Right lobe of liver (tissue), 6 donors: ENCODE results near the gene NCOA5. TPM values are rescaled to one million over a fixed set of nuclear protein-coding genes. Genes with fewer than 3 reads are reported as not detected.

Experiments used
- ATAC-seq, 4 donors: fragments of 200-7000 bp; cut with Tn5 transposase; one replicate each; pipeline ENCODE4 v1.9.1; 2020; ENCODE audit warnings: mild to moderate bottlenecking in 4 of 4, moderate library complexity in 4 of 4
- DNase-seq, 3 donors: peaks; one replicate each; pipeline ENCODE4 v3.0.0-alpha.2; 2020
- H3K27ac ChIP-seq, 3 donors: fragments of 200-600 bp; one replicate each; pipeline ENCODE4 v1.8.0; 2022
- H3K27me3 ChIP-seq, 2 donors: fragments of 200-600 bp; one replicate each; pipeline ENCODE4 v1.8.0; 2022
- H3K36me3 ChIP-seq, 4 donors: fragments of 200-600 bp; sonication (generic) in 1 of 4; one replicate each; pipeline versions ENCODE4 v1.5.1 to v1.8.0; 2017 to 2022; ENCODE audit warnings: control low read depth in 1 of 4
- H3K4me1 ChIP-seq, 4 donors: fragments of 200-600 bp; sonication (generic) in 1 of 4; one replicate each; pipeline versions ENCODE4 v1.5.1 to v1.8.0; 2017 to 2022; ENCODE audit warnings: control low read depth in 1 of 4
- H3K4me3 ChIP-seq, 3 donors: fragments of 200-600 bp; one replicate each; pipeline ENCODE4 v1.8.0; 2022
- H3K9me3 ChIP-seq, 4 donors: fragments of 200-600 bp; sonication (generic) in 1 of 4; one replicate each; pipeline versions ENCODE4 v1.5.1 to v1.8.0; 2017 to 2022; ENCODE audit warnings: control low read depth in 1 of 4
- POLR2A ChIP-seq: fragments of 450-650 bp; IDR thresholded peaks from one replicate; pipeline ENCODE4 v1.6.1; 2017; ENCODE audit warnings: antibody characterized with exemption, mild to moderate bottlenecking
- WGBS: methylation state at CpG from one replicate; pipeline ENCODE4 v1.1.6; 2018; ENCODE audit warnings: low coverage, low lambda C conversion rate; ENCODE audit not compliant: insufficient coverage; ENCODE audit errors: missing lambda C conversion rate; 5-methylcytosine and 5-hydroxymethylcytosine counted together
- intact Hi-C, 2 donors: fragments of 100-400 bp; cut with DNase I; formaldehyde crosslinking; loops; one replicate each; pipeline versions ENCODE4 v1.11.2 to v1.14.1; 2022
- total RNA-seq, 6 experiments: library from RNA; depleted of rRNA in 2 of 6; stranded (reverse); fragments of >200 nt in 2 of 6; fragmentation: NEBNext Ultra II Directional in 3 of 6; extraction: Animal tissue kit (Norgen Biotek cat#: 25700) in 3 of 6; gene quantifications; one replicate each; pipeline versions ENCODE4 v1.1.0 to v1.2.4, GENCODE V29; 2016 to 2023
- TF ChIP-seq, protein P1 (sequence below), 4 donors: fragments of 200-600 bp in 3 of 4; fragments of 450-650 bp in 1 of 4; IDR thresholded peaks; one replicate each; pipeline versions ENCODE4 v1.5.1 to v1.8.0; 2016 to 2022; ENCODE audit warnings: antibody characterized with exemption in 4 of 4, mild to moderate bottlenecking in 2 of 4
- donor health status: DM: no; HTN: yes; CAD: no.
- donor health status: DM: no; HTN: no; CAD: no.
- donor health status: DM: no; HTN: no; CAD: no.
- donor health status: DM: no; HTN: yes; CAD: no.
- donor health status: DM: no; HTN: yes; CAD: no.

NCOA5 gene
- total RNA-seq, 6 experiments from 2014 or later: 5.1 to 10.4 (median 8.8) TPM

DNA sequence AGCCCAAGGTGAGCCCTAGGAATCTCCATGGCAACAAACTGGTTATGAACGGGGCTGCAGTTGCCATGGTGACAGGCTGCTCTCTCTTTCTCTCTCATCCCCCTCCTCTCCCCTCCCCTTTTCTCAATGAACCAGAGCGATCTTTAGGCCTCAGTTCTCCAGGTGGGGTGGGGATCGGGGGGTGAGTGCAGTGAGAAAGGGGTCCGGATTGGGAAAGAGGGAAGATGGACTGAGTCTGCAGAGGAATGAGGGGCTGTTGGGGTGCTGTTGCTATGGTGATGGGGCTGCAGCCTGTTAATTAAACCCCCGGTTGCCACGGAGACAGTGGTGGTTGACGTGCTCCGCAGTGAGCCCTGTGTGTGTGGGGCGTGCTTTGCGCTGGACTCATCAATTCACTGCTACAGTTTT, 64.4 kb downstream of the NCOA5 start:
- DNase-seq (no peak), ATAC-seq (no peak)
- intact Hi-C loops: loop anchor here (10.0 kb wide), 2 partner anchors 49 to 149 kb away; no protein-coding TSS in a partner anchor
- Histone ChIP-seq H3K36me3 (no peaks in the 10 kb centered on the region), H3K27ac (no peak overlapping the region), H3K9me3 (no peaks in the 10 kb centered on the region), H3K27me3 (peaks cover 7 to 10% of the 10 kb centered on the region in 2 donors), H3K4me1 (no peaks in the 10 kb centered on the region), H3K4me3 (no peak overlapping the region)
- no peak for TF ChIP-seq POLR2A
- TF ChIP-seq, protein P1, sequence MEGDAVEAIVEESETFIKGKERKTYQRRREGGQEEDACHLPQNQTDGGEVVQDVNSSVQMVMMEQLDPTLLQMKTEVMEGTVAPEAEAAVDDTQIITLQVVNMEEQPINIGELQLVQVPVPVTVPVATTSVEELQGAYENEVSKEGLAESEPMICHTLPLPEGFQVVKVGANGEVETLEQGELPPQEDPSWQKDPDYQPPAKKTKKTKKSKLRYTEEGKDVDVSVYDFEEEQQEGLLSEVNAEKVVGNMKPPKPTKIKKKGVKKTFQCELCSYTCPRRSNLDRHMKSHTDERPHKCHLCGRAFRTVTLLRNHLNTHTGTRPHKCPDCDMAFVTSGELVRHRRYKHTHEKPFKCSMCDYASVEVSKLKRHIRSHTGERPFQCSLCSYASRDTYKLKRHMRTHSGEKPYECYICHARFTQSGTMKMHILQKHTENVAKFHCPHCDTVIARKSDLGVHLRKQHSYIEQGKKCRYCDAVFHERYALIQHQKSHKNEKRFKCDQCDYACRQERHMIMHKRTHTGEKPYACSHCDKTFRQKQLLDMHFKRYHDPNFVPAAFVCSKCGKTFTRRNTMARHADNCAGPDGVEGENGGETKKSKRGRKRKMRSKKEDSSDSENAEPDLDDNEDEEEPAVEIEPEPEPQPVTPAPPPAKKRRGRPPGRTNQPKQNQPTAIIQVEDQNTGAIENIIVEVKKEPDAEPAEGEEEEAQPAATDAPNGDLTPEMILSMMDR (IDR thresholded peaks at IDR 0.05): no peak
- 51% methylated on average over 10 of the region's 10 CpGs for WGBS

DNA sequence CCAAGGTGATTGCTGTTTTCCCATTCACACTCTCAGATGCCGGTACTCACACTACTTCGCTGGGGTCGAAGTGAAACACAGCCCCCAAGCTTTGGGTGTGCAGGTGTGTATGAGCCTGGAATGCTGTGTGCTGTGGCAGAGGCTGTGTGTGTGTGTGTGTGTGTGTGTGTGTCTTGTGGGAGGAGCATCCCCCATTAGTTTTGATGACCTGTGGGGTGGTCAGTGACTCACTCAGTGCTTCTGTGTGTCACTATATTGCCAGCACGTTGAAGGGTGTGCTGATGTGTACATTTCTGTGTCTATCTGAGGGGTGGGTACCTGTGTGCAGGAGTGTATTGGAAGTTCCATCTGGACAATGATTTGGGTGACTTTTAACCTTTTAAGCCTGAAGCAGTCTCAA, 65.8 kb downstream of the NCOA5 start:
- WGBS: 44% methylated on average over 4 of the region's 4 CpGs
- H3K36me3 ChIP-seq: no peaks in the 10 kb centered on the region
- no peak overlapping the region for H3K4me3 ChIP-seq
- DNase-seq (no peak), ATAC-seq (no peak)
- H3K27ac ChIP-seq: no peak overlapping the region
- H3K9me3 ChIP-seq: no peaks in the 10 kb centered on the region
- no peak for TF ChIP-seq POLR2A
- TF ChIP-seq, protein P1 (IDR thresholded peaks at IDR 0.05): no peak
- no peaks in the 10 kb centered on the region for H3K4me1 ChIP-seq
- H3K27me3 ChIP-seq: peaks cover 7 to 9% of the 10 kb centered on the region in 2 donors
- intact Hi-C loops: loop anchor here (10.0 kb wide), 2 partner anchors 51 to 151 kb away; no protein-coding TSS in a partner anchor

GRCh38 chr20:46023148-46023484, 66.6 kb downstream of the NCOA5 start:
- intact Hi-C loops: loop anchor here (10.0 kb wide), 2 partner anchors 52 to 152 kb away; no protein-coding TSS in a partner anchor
- H3K27me3 ChIP-seq: peaks cover 0 to 7% of the 10 kb centered on the region in 2 donors
- ATAC-seq: no peak

GRCh38 chr20:46022411-46023147, 67.2 kb downstream of the NCOA5 start:
- TF ChIP-seq, protein P1 (IDR thresholded peaks at IDR 0.05): peak; percentile 56 to 63 (median 60)
- TF ChIP-seq POLR2A: no peak
- Histone ChIP-seq H3K27ac (no peak overlapping the region), H3K36me3 (no peaks in the 10 kb centered on the region), H3K27me3 (peaks cover 0 to 7% of the 10 kb centered on the region in 2 donors), H3K9me3 (no peaks in the 10 kb centered on the region), H3K4me1 (no peaks in the 10 kb centered on the region), H3K4me3 (no peak overlapping the region)
- intact Hi-C loops: loop anchor here (10.0 kb wide), 2 partner anchors 52 to 152 kb away; no protein-coding TSS in a partner anchor
- DNase-seq (peak; percentile 70 to 73 (median 73)), ATAC-seq (peak; percentile 51 to 73 (median 70))
- 4% methylated on average over 35 of the region's 37 CpGs for WGBS

More at GRCh38 chr20:46023148-46023484, 66.6 kb downstream of the NCOA5 start:
- 23% methylated on average over 7 of the region's 8 CpGs for WGBS
- no peaks in the 10 kb centered on the region for H3K4me1 ChIP-seq
- TF ChIP-seq POLR2A: no peak
- TF ChIP-seq, protein P1 (IDR thresholded peaks at IDR 0.05): no peak
- DNase-seq: no peak
- H3K9me3 ChIP-seq: no peaks in the 10 kb centered on the region
- no peak overlapping the region for H3K4me3 ChIP-seq
- no peaks in the 10 kb centered on the region for H3K36me3 ChIP-seq
- no peak overlapping the region for H3K27ac ChIP-seq
